Endodermal cell (in vitro differentiated cells): Measurements from ENCODE around the gene TPH2. TPM values are rescaled to one million over a fixed set of nuclear protein-coding genes. Genes with fewer than 3 reads are reported as not detected.

Experiments
- DNase-seq: peaks from one replicate; pipeline ENCODE4 v3.0.0-alpha.2; 2017
- H3K27ac ChIP-seq: 2 replicates; pipeline ENCODE4 v1.5.1; 2013; ENCODE audit warnings: mild to moderate bottlenecking, low read depth, low read length, moderate library complexity
- H3K27me3 ChIP-seq: 2 replicates; pipeline ENCODE4 v1.6.1; 2013; ENCODE audit warnings: mild to moderate bottlenecking, low read length, moderate library complexity; ENCODE audit not compliant: insufficient read depth, control insufficient read depth, poor library complexity, severe bottlenecking
- H3K36me3 ChIP-seq: 2 replicates; pipeline ENCODE4 v1.7.0; 2013; ENCODE audit warnings: mild to moderate bottlenecking, low read length, moderate library complexity; ENCODE audit not compliant: control insufficient read depth, insufficient read depth
- H3K4me1 ChIP-seq: one replicate; pipeline ENCODE4 v1.7.0; 2013; ENCODE audit warnings: low read length; ENCODE audit not compliant: control insufficient read depth, insufficient read depth
- H3K4me3 ChIP-seq: 2 replicates; pipeline ENCODE4 v1.5.1; 2013; ENCODE audit warnings: mild to moderate bottlenecking, low read length, moderate library complexity
- H3K9ac ChIP-seq: 2 replicates; pipeline ENCODE4 v1.6.1; 2013; ENCODE audit warnings: mild to moderate bottlenecking, low read length, moderate library complexity; ENCODE audit not compliant: poor library complexity, severe bottlenecking; ENCODE audit errors: extremely low read depth
- H3K9me3 ChIP-seq: 2 replicates; pipeline ENCODE4 v1.6.1; 2013; ENCODE audit warnings: mild to moderate bottlenecking, low read length, moderate library complexity; ENCODE audit not compliant: control insufficient read depth
- H3K27ac Mint-ChIP-seq: 2 replicates; pipeline ENCODE4 v1.8.0; 2020; ENCODE audit warnings: mixed read lengths
- H3K27me3 Mint-ChIP-seq: 2 replicates; pipeline ENCODE4 v1.8.0; 2021; ENCODE audit warnings: mild to moderate bottlenecking, mixed read lengths; ENCODE audit not compliant: insufficient read depth
- H3K36me3 Mint-ChIP-seq: 2 replicates; pipeline ENCODE4 v1.8.0; 2020; ENCODE audit warnings: low read depth, mixed read lengths
- H3K4me1 Mint-ChIP-seq: 2 replicates; pipeline ENCODE4 v1.8.0; 2020; ENCODE audit warnings: mixed read lengths
- H3K4me3 Mint-ChIP-seq: 2 replicates; pipeline ENCODE4 v1.8.0; 2020; ENCODE audit warnings: mild to moderate bottlenecking, moderate library complexity, mixed read lengths
- H3K9me3 Mint-ChIP-seq: 2 replicates; pipeline ENCODE4 v1.8.0; 2020; ENCODE audit warnings: mild to moderate bottlenecking, mixed read lengths
- CTCF ChIP-seq: fragments of 200-600 bp; sonication (generic); conservative IDR thresholded peaks from 2 replicates; pipeline ENCODE4 v1.5.0; 2021; ENCODE audit warnings: antibody characterized with exemption, mild to moderate bottlenecking
- WGBS, 2 experiments: methylation state at CpG; one replicate each; pipeline versions ENCODE4 v1.1.5 to v1.1.7; 2013; ENCODE audit warnings: missing lambda C conversion rate in 2 of 2, mixed read lengths in 1 of 2; ENCODE audit not compliant: insufficient coverage in 1 of 2, insufficient read length in 1 of 2; 5-methylcytosine and 5-hydroxymethylcytosine counted together
- total RNA-seq, 2 donors: library from RNA; stranded (reverse); fragmentation: NEBNext Ultra II Directional in 1 of 2; extraction: Animal tissue kit (Norgen Biotek cat#: 25700) in 1 of 2; gene quantifications; 2 replicates in 1 of 2; 3 replicates in 1 of 2; pipeline ENCODE4 v1.2.1, GENCODE V29; 2021

Gene TPH2
- total RNA-seq, 2 donors from 2014 or later, result 0.11 TPM; not detected in 1

GRCh38 chr12:71942259-71942658 lies 3.6 kb downstream of the TPH2 start:
- Histone ChIP-seq H3K27ac (no peak overlapping the region), H3K36me3 (no peaks in the 10 kb centered on the region), H3K27me3 (no peaks in the 10 kb centered on the region), H3K4me1 (peaks cover 9% of the 10 kb centered on the region), H3K9ac (no peak overlapping the region), H3K9me3 (no peaks in the 10 kb centered on the region), H3K4me3 (no peak overlapping the region)
- peaks cover 54% of the 10 kb centered on the region for H3K4me1 Mint-ChIP-seq
- no peak overlapping the region for H3K27ac Mint-ChIP-seq
- H3K27me3 Mint-ChIP-seq, result no peaks in the 10 kb centered on the region
- no peak for TF ChIP-seq CTCF
- H3K9me3 Mint-ChIP-seq, result no peaks in the 10 kb centered on the region
- no peaks in the 10 kb centered on the region for H3K36me3 Mint-ChIP-seq
- peak; percentile 81 for DNase-seq
- no peak overlapping the region for H3K4me3 Mint-ChIP-seq
- WGBS, 2 experiments, result 16 to 20% methylated on average over 1 to 2 of the region's 2 CpGs

GRCh38 chr12:71942703-71943102 lies 4.1 kb downstream of the TPH2 start:
- Histone ChIP-seq H3K4me1 (peaks cover 9% of the 10 kb centered on the region), H3K9ac (no peak overlapping the region), H3K27ac (no peak overlapping the region), H3K27me3 (no peaks in the 10 kb centered on the region), H3K4me3 (no peak overlapping the region), H3K36me3 (no peaks in the 10 kb centered on the region), H3K9me3 (no peaks in the 10 kb centered on the region)
- Mint-ChIP-seq H3K36me3 (no peaks in the 10 kb centered on the region), H3K27me3 (no peaks in the 10 kb centered on the region), H3K27ac (no peak overlapping the region), H3K9me3 (no peaks in the 10 kb centered on the region), H3K4me3 (no peak overlapping the region), H3K4me1 (peaks cover 56% of the 10 kb centered on the region)
- WGBS, 2 experiments, result 80 to 84% methylated on average over 1 to 4 of the region's 4 CpGs
- DNase-seq, result no peak
- no peak for TF ChIP-seq CTCF

GRCh38 chr12:71945121-71945520 lies 6.5 kb downstream of the TPH2 start:
- Mint-ChIP-seq H3K4me3 (no peak overlapping the region), H3K27ac (no peak overlapping the region), H3K36me3 (no peaks in the 10 kb centered on the region), H3K9me3 (no peaks in the 10 kb centered on the region), H3K27me3 (no peaks in the 10 kb centered on the region), H3K4me1 (peaks cover 70% of the 10 kb centered on the region)
- WGBS, 2 experiments, result 84% methylated on average over 1 of the region's 1 CpG; no CpG with 5 or more reads in 1 of the 2 experiments
- Histone ChIP-seq H3K36me3 (no peaks in the 10 kb centered on the region), H3K4me3 (no peak overlapping the region), H3K9me3 (no peaks in the 10 kb centered on the region), H3K27ac (no peak overlapping the region), H3K4me1 (peaks cover 15% of the 10 kb centered on the region), H3K9ac (no peak overlapping the region), H3K27me3 (no peaks in the 10 kb centered on the region)
- DNase-seq, result no peak
- TF ChIP-seq CTCF, result no peak
